ENCODE data around the gene RSPH6A.

Gene RSPH6A

GRCh38 chr19:45779231-45780145 is 35.6 kb downstream of the RSPH6A start:
- peak; percentile 68 for DNase-seq

- no peak for DNase-seq
Observed at GRCh38 chr19:45778010-45778661, 37.0 kb downstream of the RSPH6A start.

- DNase-seq: no peak
Observed at GRCh38 chr19:45777395-45777961, 37.6 kb downstream of the RSPH6A start.

GRCh38 chr19:45774765-45775164 is 40.3 kb downstream of the RSPH6A start:
- no peak for DNase-seq

- DNase-seq: no peak
Observed at GRCh38 chr19:45773384-45773783, 41.7 kb downstream of the RSPH6A start.

GRCh38 chr19:45772912-45773311 is 42.2 kb downstream of the RSPH6A start:
- no peak for DNase-seq

GRCh38 chr19:45772130-45772840 is 42.8 kb downstream of the RSPH6A start:
- no peak for DNase-seq

- DNase-seq: no peak
Observed at GRCh38 chr19:45771311-45771933, 43.7 kb downstream of the RSPH6A start.

GRCh38 chr19:45770192-45771101 is 44.7 kb downstream of the RSPH6A start:
- DNase-seq: peak; percentile 89

GRCh38 chr19:45769821-45770191 is 45.3 kb downstream of the RSPH6A start:
- DNase-seq: no peak

- DNase-seq: peak; percentile 93
Observed at GRCh38 chr19:45768984-45769782, 45.9 kb downstream of the RSPH6A start, which contains the start of gene SIX5. Gene SIX5, minus strand, starts transcription at chr19:45769252. Its CDS starts 408 bp downstream, at chr19:45768844.

GRCh38 chr19:45768655-45768983 is 46.5 kb downstream of the RSPH6A start:
- peak; percentile 34 for DNase-seq

- DNase-seq: no peak
Observed at GRCh38 chr19:45767881-45768654, 47.0 kb downstream of the RSPH6A start.

- DNase-seq: no peak
Observed at GRCh38 chr19:45767410-45767880, 47.7 kb downstream of the RSPH6A start.

GRCh38 chr19:45766869-45767346 is 48.2 kb downstream of the RSPH6A start:
- DNase-seq: no peak

- DNase-seq: no peak
Observed at GRCh38 chr19:45766296-45766868, 48.7 kb downstream of the RSPH6A start.

- DNase-seq: no peak
Observed at GRCh38 chr19:45765702-45766295, 49.3 kb downstream of the RSPH6A start.

- DNase-seq: no peak
Observed at GRCh38 chr19:45764945-45765701, 50.0 kb downstream of the RSPH6A start.

Measured in activated gamma-delta T cell treated with Interleukin-2 at 50 U/mL for 16 hours (primary cell).